HepG2 (cell line): ENCODE measurements around the gene CCL2. TPM values are rescaled to one million over a fixed set of nuclear protein-coding genes. Genes with fewer than 3 reads are reported as not detected.

Experiments
- ATAC-seq: fragments of 200-7000 bp; cut with Tn5 transposase; 3 replicates; pipeline ENCODE4 v1.9.1; 2020; ENCODE audit warnings: mild to moderate bottlenecking, moderate library complexity
- BruUV-seq: library from RNA; stranded (reverse); fragments of 400-500 nt; replicated peaks from 2 replicates; lab custom pipeline; 2021; lab: Mats Ljungman, UMichigan
- CTCF ChIA-PET: fragments of 300-600 bp; formaldehyde crosslinking; extraction: SDS; loops from one replicate; lab custom pipeline; 2021; ENCODE audit warnings: low total read pairs, inconsistent platforms, low intra/inter-chr PET ratio; lab: Yijun Ruan, JAX
- POLR2A ChIA-PET: fragments of 350-600 bp; sonication (Branson Sonifier 250); formaldehyde crosslinking; loops from one replicate; lab custom pipeline; 2020; ENCODE audit warnings: antibody characterized with exemption, inconsistent platforms; lab: Yijun Ruan, JAX
- DNase-seq: peaks from one replicate; pipeline ENCODE4 v3.0.0-alpha.2; 2015; ENCODE audit warnings: low spot score
- FAIRE-seq: peaks from 3 replicates; lab custom pipeline; 2011; peaks lifted over from hg19 to GRCh38; lab: Jason Lieb, UNC
- H2AFZ ChIP-seq: one replicate; pipeline ENCODE4 v1.6.1; 2011; ENCODE audit warnings: low read length, inconsistent platforms
- H3K27ac ChIP-seq: fragments of 300-600 bp; 3 replicates; pipeline ENCODE4 v1.8.0; 2011; ENCODE audit warnings: mixed run types, mild to moderate bottlenecking, mixed read lengths, low read length, inconsistent platforms; ENCODE audit not compliant: insufficient read depth; ENCODE audit errors: extremely low read length
- H3K27me3 ChIP-seq, 2 experiments: fragments of 200-600 bp in 1 of 2; 2 replicates in 1 of 2; 3 replicates in 1 of 2; pipeline versions ENCODE4 v1.6.0 to v1.8.0; 2011; ENCODE audit warnings: low read length in 2 of 2, mild to moderate bottlenecking in 2 of 2, moderate library complexity in 2 of 2, inconsistent platforms in 1 of 2; ENCODE audit not compliant: insufficient read depth in 2 of 2, control insufficient read depth in 1 of 2
- H3K36me3 ChIP-seq, 2 experiments: fragments of 200-600 bp in 1 of 2; replicated peaks in 1 of 2; 2 replicates in 1 of 2; 3 replicates in 1 of 2; pipeline versions ENCODE4 v1.5.1 to v1.8.0; 2011; ENCODE audit warnings: low read length in 2 of 2, inconsistent platforms in 1 of 2; ENCODE audit not compliant: insufficient read depth in 2 of 2, control insufficient read depth in 1 of 2
- H3K4me1 ChIP-seq: 2 replicates; pipeline ENCODE4 v1.5.1; 2012; ENCODE audit warnings: low read length, inconsistent platforms; ENCODE audit not compliant: insufficient read depth
- H3K4me2 ChIP-seq: 2 replicates; pipeline ENCODE4 v1.6.0; 2011; ENCODE audit warnings: low read depth, low read length, inconsistent platforms
- H3K4me3 ChIP-seq, 3 experiments: fragments of 200-600 bp in 1 of 3; sonication (generic), shearing (Covaris generic) in 1 of 3; replicated peaks in 1 of 3; 2 replicates each; pipeline ENCODE4 v1.5.1; 2011 to 2016; ENCODE audit warnings: low read length in 3 of 3, inconsistent platforms in 2 of 3, low read depth in 2 of 3, mild to moderate bottlenecking in 2 of 3, control low read depth in 1 of 3, mixed read lengths in 1 of 3; ENCODE audit not compliant: insufficient read depth in 1 of 3
- H3K79me2 ChIP-seq: one replicate; pipeline ENCODE4 v1.6.1; 2011; ENCODE audit warnings: low read length, inconsistent platforms; ENCODE audit not compliant: insufficient read depth
- H3K9ac ChIP-seq: 2 replicates; pipeline ENCODE4 v1.6.0; 2011; ENCODE audit warnings: mild to moderate bottlenecking, low read depth, low read length, inconsistent platforms; ENCODE audit not compliant: insufficient read depth
- H3K9me3 ChIP-seq: 2 replicates; pipeline ENCODE4 v1.5.1; 2012; ENCODE audit warnings: mild to moderate bottlenecking, low read length
- H4K20me1 ChIP-seq: 2 replicates; pipeline ENCODE4 v1.6.0; 2011; ENCODE audit warnings: inconsistent platforms, mild to moderate bottlenecking, low read length, moderate library complexity; ENCODE audit not compliant: insufficient read depth
- ARID4A ChIP-seq: sonication (generic); formaldehyde crosslinking; IDR thresholded peaks from 2 replicates; pipeline ENCODE4 v1.5.0; 2020; ENCODE audit warnings: mild to moderate bottlenecking, missing genetic modification reagents, borderline replicate concordance
- FOXP4 ChIP-seq: sonication (generic); formaldehyde crosslinking; IDR thresholded peaks from 2 replicates; pipeline ENCODE4 v1.4.0; 2020; ENCODE audit warnings: missing genetic modification reagents
- HMGA1 ChIP-seq: sonication (generic); formaldehyde crosslinking; conservative IDR thresholded peaks from 2 replicates; pipeline ENCODE4 v1.4.0; 2020; ENCODE audit warnings: missing genetic modification reagents
- NPAS2 ChIP-seq: sonication (generic); formaldehyde crosslinking; IDR thresholded peaks from 2 replicates; pipeline ENCODE4 v1.8.0; 2022; ENCODE audit warnings: mild to moderate bottlenecking, missing genetic modification reagents, borderline replicate concordance
- RCOR2 ChIP-seq: IDR thresholded peaks from 2 replicates; pipeline ENCODE4 v1.6.1; 2016; ENCODE audit warnings: missing biosample characterization, missing genetic modification reagents
- REXO4 ChIP-seq: sonication (generic); formaldehyde crosslinking; IDR thresholded peaks from 2 replicates; pipeline ENCODE4 v1.8.0; 2022; ENCODE audit warnings: missing genetic modification reagents, mild to moderate bottlenecking, borderline replicate concordance
- RXRB ChIP-seq: IDR thresholded peaks from 2 replicates; pipeline ENCODE4 v1.6.1; 2016; ENCODE audit warnings: borderline replicate concordance, missing genetic modification reagents, missing compliant biosample characterization
- ZNF33B ChIP-seq: sonication (generic); formaldehyde crosslinking; IDR thresholded peaks from 2 replicates; pipeline ENCODE4 v1.5.1; 2020; ENCODE audit warnings: mild to moderate bottlenecking, missing genetic modification reagents
- WGBS: methylation state at CpG from one replicate; pipeline ENCODE4 v1.1.6; 2017; ENCODE audit warnings: low lambda C conversion rate; 5-methylcytosine and 5-hydroxymethylcytosine counted together
- in situ Hi-C: cut with HindIII; loops from 2 replicates; pipeline ENCODE4 v1.10.0; 2017; ENCODE audit warnings: low pct_unique_long_range_greater_than_20kb; ENCODE audit not compliant: extremely low pct_ligation_motif_present
- intact Hi-C: fragments of 100-400 bp; cut with micrococcal nuclease; formaldehyde crosslinking; loops from one replicate; pipeline ENCODE4 v1.10.0; 2022; ENCODE audit not compliant: unreplicated experiment
- polyA plus RNA-seq, 8 experiments: library from polyadenylated mRNA; depleted of rRNA in 3 of 8; stranded (reverse) in 7 of 8; unstranded in 1 of 8; fragments of >200 nt; fragmentation: Illumina TruSeq in 4 of 8; extraction: Trizol in 4 of 8; gene quantifications; 2 replicates each; pipeline versions ENCODE4 v1.2.1 to v1.2.3, GENCODE V29; 2011 to 2016; ENCODE audit warnings: low read depth in 4 of 8, missing spikeins in 1 of 8, mixed read lengths in 1 of 8; ENCODE audit not compliant: insufficient read depth in 1 of 8
- total RNA-seq, 5 experiments: library from RNA; depleted of rRNA; stranded (reverse); fragments of >200 nt; fragmentation: Illumina TruSeq; extraction: Trizol; gene quantifications; 2 replicates each; pipeline ENCODE4 v1.2.3, GENCODE V29; 2016; ENCODE audit warnings: low read depth in 1 of 5
- TF ChIP-seq, protein P1 (sequence below): sonication (generic); formaldehyde crosslinking; IDR thresholded peaks from 2 replicates; pipeline ENCODE4 v1.4.0; 2020; ENCODE audit warnings: mild to moderate bottlenecking, missing genetic modification reagents
- TF ChIP-seq, protein P2 (sequence below): sonication (generic); formaldehyde crosslinking; IDR thresholded peaks from 2 replicates; pipeline ENCODE4 v1.5.0; 2020; ENCODE audit warnings: missing genetic modification reagents

Gene CCL2
- total and polyA plus RNA-seq, 2 of the 13 experiments (the other 11 are each of a cell fraction or from before 2014, with no cell fraction given): not detected

GRCh38 chr17:34302636-34303035, 47.6 kb downstream of the CCL2 start:
- DNase-seq (no peak), ATAC-seq (no peak), FAIRE-seq (no peak)
- H3K27me3 ChIP-seq: no peaks in the 10 kb centered on the region
- H2AFZ ChIP-seq: no peak overlapping the region
- H3K27ac ChIP-seq: no peak overlapping the region
- H3K4me1 ChIP-seq: no peaks in the 10 kb centered on the region
- no peaks in the 10 kb centered on the region for H3K79me2 ChIP-seq
- ChIA-PET CTCF (no interaction called here), POLR2A (no interaction called here)
- WGBS: 0% methylated on average over 1 of the region's 1 CpG
- no TSS peak for BruUV-seq
- H3K9ac ChIP-seq: no peak overlapping the region
- no peaks in the 10 kb centered on the region for H3K9me3 ChIP-seq
- no peak overlapping the region for H3K4me3 ChIP-seq
- no peaks in the 10 kb centered on the region for H4K20me1 ChIP-seq
- H3K4me2 ChIP-seq: no peak overlapping the region
- intact Hi-C loops: no loop called here
- TF ChIP-seq FOXP4 (CRISPR knock-in tag) (no peak), NPAS2 (CRISPR knock-in tag) (no peak), ZNF33B (CRISPR knock-in tag) (no peak), HMGA1 (CRISPR knock-in tag) (no peak), RCOR2 (CRISPR knock-in tag) (no peak), REXO4 (CRISPR knock-in tag) (no peak), RXRB (CRISPR knock-in tag) (no peak), ARID4A (CRISPR knock-in tag) (no peak)
- TF ChIP-seq, protein P1, sequence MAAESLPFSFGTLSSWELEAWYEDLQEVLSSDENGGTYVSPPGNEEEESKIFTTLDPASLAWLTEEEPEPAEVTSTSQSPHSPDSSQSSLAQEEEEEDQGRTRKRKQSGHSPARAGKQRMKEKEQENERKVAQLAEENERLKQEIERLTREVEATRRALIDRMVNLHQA: no peak
- TF ChIP-seq, protein P2, sequence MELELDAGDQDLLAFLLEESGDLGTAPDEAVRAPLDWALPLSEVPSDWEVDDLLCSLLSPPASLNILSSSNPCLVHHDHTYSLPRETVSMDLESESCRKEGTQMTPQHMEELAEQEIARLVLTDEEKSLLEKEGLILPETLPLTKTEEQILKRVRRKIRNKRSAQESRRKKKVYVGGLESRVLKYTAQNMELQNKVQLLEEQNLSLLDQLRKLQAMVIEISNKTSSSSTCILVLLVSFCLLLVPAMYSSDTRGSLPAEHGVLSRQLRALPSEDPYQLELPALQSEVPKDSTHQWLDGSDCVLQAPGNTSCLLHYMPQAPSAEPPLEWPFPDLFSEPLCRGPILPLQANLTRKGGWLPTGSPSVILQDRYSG (CRISPR knock-in tag): no peak
- no peaks in the 10 kb centered on the region for H3K36me3 ChIP-seq
- in situ Hi-C loops: no loop called here
